Right hindlimb (tissue), 1 donor: ENCODE data around the gene EDC3.
A peak's percentile ranks its signal among the peaks of the same experiment; 100 is the strongest.
"Not testable (repeated sequence)": the region's sequence is repeated elsewhere in the genome, so short reads cannot be mapped to it uniquely, and the experiment has no call there.

ENCODE experiments used
- DNase-seq: peaks from one replicate; pipeline ENCODE4 v3.0.0-alpha.2; 2018

Gene EDC3

DNA sequence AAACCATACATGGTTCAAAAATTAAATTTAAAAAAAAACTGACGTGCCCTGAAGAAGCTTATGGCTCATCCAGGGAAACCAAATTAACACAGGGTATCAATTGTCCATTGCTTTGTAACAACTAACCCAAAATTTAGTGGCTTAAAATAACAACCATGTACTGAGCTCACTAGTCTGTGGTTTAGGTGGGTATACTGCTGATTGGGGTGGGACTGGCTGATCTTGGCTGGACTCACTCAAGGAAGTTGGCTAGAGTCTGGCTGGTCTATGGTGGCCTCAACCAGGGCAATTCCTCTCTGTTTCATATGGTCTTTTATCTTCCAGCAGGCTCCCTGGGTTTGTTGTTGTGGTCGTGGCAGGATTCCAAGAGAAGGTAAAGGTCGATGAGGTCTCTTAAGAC lies 14.1 kb upstream of the EDC3 start:
- DNase-seq, result no peak

- DNase-seq, result no peak
These were observed 13.2 kb upstream of the EDC3 start for GRCh38 chr15:74709011-74709410.

- no peak for DNase-seq
These were observed 984 bp upstream of the EDC3 start for GRCh38 chr15:74696808-74697207.

GRCh38 chr15:74696398-74696729 lies 540 bp upstream of the EDC3 start:
- no peak for DNase-seq

GRCh38 chr15:74692327-74692726 lies 3.5 kb downstream of the EDC3 start:
- no peak for DNase-seq

DNA sequence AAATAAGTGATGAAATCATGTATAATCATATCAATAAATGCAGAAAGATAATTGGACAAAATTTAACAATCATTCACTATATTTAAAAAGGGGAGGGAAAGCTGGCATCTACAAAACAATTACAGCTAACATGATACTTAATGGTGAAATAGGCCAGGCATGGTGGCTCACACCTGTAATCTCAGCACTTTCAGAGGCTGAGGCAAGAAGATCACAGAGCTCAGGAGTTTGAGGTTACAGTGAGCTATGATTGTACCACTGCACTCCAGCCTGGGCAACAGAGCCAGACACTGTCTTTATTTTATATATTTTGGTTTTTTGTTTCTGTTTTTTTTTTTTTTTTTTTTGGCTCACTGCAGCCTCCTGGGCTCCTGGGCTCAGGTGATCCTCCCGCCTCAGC lies 12.1 kb downstream of the EDC3 start:
- DNase-seq, result no peak

DNA sequence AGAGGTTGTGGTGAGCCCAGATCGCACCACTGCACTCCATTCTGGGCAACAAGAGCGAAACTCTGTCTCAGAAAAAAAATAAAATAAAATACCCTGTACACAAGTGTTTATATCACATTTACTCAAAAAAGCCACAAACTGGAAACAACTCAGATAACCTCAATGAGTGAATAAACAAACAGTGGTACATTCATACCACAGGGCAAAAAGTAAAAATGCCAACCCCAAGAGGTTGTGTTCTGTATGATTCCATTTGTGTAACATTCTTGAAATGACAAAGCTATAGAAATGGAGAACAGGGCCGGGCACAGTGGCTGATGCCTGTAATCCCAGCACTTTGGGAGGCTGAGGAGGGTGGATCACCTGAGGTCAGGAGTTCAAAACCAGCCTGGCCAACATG lies 12.9 kb downstream of the EDC3 start:
- no peak for DNase-seq

GRCh38 chr15:74680456-74680855 lies 15.4 kb downstream of the EDC3 start:
- no peak for DNase-seq

DNA sequence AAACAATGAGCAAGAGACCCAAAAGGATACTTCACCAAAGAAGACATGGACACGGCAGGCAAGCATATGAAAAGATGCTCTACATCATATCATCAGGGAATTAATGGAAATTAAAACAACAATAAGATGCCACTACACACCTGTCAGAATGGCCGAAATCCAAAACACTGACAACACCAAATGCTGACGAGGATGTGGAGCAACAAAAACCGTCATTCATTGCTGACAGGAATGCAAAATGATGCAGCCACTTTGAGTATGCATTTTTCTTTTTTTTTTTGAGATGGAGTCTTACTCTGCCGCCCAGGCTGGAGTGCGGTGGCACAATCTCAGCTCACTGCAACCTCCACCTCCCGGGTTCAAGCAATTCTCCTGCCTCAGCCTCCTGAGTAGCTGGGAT lies 19.0 kb downstream of the EDC3 start:
- no peak for DNase-seq

GRCh38 chr15:74674161-74674560 lies 21.7 kb downstream of the EDC3 start:
- no peak for DNase-seq

GRCh38 chr15:74669627-74670026 lies 26.2 kb downstream of the EDC3 start:
- no peak for DNase-seq

DNA sequence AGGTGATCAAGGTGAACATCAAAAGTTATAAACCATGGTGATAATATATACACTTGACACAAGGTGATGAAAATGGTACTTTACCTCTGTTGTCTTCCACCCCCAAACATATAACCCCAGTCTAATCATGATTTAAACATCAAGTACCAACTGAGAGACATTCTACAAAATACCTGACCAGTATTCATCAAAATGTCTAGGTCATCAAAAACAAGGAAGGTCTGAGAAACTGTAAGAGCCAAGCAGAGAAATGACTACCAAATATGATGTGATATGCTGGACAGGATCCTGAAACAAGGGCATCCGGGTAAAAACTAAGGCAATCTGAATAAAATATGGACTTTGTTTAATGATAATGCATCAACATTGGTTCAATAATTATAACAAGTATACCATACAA lies 27.8 kb downstream of the EDC3 start:
- no peak for DNase-seq

DNA sequence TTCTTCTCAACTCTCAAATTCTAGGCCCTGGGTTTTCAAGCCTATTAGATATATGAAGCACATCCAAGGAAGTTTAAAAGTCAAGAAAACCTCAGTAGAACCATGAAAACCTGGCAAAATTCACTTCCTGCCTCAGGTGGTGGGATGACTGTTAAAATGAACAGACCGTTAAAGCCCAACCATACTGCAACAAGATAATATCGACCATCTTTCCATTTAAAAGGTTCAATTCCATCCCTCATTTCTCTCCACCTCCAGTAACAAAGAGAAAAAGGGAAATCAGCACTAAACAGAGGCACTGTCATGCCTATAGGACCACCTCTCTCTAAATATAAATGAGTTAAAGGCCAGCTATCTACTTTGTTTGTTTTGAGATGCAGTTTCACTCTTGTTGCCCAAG lies 31.2 kb downstream of the EDC3 start:
- DNase-seq, result no peak

- no peak for DNase-seq
These were observed 31.7 kb downstream of the EDC3 start for GRCh38 chr15:74664028-74664616.

DNA sequence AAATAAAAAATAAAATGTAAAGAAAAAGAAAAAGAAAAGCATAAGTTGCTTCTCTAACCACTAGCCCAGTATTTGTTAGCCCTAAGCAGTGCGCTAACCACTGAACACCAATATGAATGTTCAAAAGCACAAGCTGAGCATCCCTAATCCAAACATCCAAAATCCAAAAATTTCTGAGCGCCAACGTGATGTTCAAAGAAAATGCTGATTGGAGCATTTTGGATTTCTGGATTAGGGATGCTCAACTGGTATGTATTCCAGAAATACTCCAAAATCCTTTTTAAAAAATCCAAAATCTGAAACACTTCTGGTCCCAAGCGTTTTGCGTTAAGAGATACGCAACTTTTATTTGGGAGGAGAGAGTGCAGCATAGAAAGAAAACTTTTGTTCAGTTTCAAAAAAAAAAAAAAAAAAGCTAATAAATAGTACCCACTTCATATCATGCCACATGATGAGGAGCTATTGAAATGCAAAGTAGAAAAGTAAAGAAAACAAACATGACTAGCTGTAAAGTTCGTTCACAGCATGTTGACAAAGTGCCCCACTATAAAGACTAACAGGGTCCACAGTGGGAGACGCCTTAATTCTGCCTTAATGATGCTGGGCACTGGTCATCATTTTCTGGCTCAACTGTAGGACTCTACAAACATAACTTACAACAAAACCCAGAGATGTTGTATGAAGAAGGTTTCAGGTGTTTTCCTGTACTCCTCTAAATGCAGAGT lies 32.4 kb downstream of the EDC3 start:
- DNase-seq, result no peak

- no peak for DNase-seq
These were observed 33.6 kb downstream of the EDC3 start for GRCh38 chr15:74662064-74662860.

- not testable (repeated sequence) for DNase-seq
These were observed 34.5 kb downstream of the EDC3 start for GRCh38 chr15:74661280-74661679.

GRCh38 chr15:74657846-74658245 lies 38.0 kb downstream of the EDC3 start:
- DNase-seq, result no peak

GRCh38 chr15:74656935-74657535 lies 38.8 kb downstream of the EDC3 start:
- no peak for DNase-seq

DNA sequence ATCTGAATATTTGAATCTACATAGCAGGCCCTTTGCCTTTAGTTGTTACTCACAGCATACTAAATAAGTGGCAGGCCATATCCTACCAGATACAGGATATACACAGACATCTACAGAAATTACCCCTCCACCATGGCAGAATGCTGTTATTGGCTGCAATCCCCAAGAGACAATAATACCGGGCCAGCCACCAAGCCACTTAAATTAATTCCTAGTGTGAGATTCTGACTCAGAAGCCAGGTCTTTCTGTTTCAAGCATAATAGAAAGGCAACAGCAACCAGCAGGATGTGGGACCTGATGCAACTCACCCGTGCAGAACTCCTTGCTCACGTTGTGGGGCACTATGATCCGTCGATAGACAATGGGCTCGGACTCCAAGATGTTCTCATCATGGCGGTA lies 40.4 kb downstream of the EDC3 start:
- no peak for DNase-seq

DNA sequence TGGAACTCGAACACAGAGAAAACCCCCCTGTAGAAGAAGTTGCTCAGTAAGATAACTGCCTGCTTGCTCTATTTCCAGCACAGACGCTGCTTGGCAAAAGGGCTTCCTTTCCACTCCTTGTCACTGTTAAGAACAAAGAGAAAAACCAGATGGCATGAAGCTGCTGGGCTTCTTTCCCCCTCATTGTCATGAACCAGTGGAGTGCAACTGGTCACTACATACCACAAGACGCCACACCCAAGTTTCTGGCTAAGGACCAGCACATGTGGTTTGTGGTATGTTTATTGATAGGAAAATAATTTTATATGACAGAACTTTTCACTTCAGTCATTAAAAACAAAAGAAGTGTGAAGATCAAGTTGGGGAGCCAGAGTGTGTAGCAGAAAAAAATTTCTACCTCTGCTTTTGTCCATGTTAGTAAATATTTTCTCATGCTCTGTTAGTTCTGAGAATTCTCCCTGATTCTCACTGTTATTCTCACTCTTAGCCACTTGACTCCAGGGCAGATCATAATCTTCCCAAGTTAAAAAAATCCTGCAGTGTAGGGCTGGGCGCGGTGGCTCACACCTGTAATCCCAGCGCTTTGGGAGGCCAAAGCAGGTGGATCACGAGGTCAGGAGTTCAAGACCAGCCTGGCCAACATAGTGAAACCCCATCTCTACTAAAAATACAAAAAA lies 42.3 kb downstream of the EDC3 start:
- DNase-seq, result peak; percentile 53

- no peak for DNase-seq
These were observed 44.5 kb downstream of the EDC3 start for GRCh38 chr15:74651242-74651741.
